ENCODE measurements around the gene DUSP16.

The DUSP16 gene

DNA sequence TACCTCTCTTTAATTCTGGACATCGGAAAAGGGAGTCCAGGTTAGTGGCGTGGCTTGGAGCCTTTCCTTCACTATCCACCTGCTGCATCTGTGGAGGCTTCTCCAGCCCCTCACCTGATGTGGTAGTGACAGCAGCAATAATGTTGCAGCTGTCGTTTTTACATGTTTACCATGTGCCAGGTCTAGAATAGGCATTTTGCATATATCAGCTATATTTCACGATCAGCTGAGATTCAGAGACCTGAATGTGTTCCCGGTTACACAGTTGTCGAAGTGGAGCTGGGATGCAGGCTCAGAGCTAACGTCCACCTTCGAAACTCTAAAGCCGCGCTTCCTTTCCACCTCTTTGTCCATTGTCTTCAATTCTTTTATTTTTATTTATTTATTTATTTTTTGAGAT, 114.8 kb downstream of the DUSP16 start:
- H3K4me3 Mint-ChIP-seq = no peak overlapping the region
- no peaks in the 10 kb centered on the region for H3K9me3 Mint-ChIP-seq
- ATAC-seq (replicated peaks) (no peak), DNase-seq (no peak)
- H3K27me3 Mint-ChIP-seq = no peaks in the 10 kb centered on the region
- peaks cover 16% of the 10 kb centered on the region for H3K36me3 Mint-ChIP-seq (ENCODE audit: insufficient read depth)
- no peak overlapping the region for H3K27ac Mint-ChIP-seq
- peaks cover 17% of the 10 kb centered on the region in 2 donors for H3K4me1 Mint-ChIP-seq (ENCODE audit: low read depth in 2 of 2)

DNA sequence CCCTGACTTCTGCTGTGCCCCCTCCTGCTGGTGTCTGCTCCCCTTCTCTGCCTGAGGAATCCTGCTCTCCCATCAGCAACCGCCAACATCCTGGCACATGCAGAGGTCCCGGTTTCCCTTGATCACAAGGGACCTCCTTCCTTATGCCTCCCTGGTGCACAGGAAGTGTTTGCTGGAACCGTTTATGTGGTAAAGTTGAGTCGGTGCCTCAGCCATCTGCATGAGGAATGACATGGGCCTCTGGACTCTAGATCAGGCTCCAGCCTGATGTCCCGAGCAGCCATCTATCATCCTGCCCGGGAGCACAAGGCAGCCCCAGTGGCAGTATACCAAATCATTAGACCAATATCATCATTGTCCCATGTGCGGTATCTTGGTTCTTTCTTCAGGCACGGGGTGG, 115.4 kb downstream of the DUSP16 start:
- peaks cover 23% of the 10 kb centered on the region in 2 donors for H3K4me1 Mint-ChIP-seq (ENCODE audit: low read depth in 2 of 2)
- H3K4me3 Mint-ChIP-seq = no peak overlapping the region

DNA sequence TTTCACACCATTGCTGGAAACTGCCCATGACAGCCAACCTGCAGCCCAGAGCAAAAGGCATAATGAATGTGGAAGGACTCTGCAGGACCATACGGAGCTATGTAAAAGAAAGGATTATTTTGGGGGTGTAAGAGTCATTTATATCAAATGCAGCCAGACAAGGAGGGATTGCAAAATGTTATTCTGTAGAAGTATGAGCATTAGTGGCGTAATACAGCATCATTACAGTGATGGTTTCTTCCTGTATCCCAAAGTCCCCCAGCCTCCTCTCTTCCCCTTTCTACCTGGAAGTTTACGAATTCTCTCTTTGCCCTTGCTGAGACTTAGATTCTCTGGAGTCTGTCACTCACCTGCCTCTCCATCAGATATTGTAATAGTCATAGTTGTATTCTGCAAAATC, 115.9 kb downstream of the DUSP16 start:
- H3K36me3 Mint-ChIP-seq (ENCODE audit: insufficient read depth) = peaks cover 19% of the 10 kb centered on the region
- H3K27ac Mint-ChIP-seq = no peak overlapping the region
- no peak overlapping the region for H3K4me3 Mint-ChIP-seq
- no peaks in the 10 kb centered on the region for H3K9me3 Mint-ChIP-seq
- H3K4me1 Mint-ChIP-seq (ENCODE audit: low read depth in 2 of 2) = peaks cover 27 to 28% of the 10 kb centered on the region in 2 donors
- DNase-seq (no peak), ATAC-seq (replicated peaks) (no peak)
- no peaks in the 10 kb centered on the region for H3K27me3 Mint-ChIP-seq

More for the DNA sequence above, 115.4 kb downstream of the DUSP16 start:
- Mint-ChIP-seq H3K27me3 (no peaks in the 10 kb centered on the region), H3K36me3 (ENCODE audit: insufficient read depth) (peaks cover 15% of the 10 kb centered on the region), H3K27ac (no peak overlapping the region), H3K9me3 (no peaks in the 10 kb centered on the region)
- ATAC-seq (replicated peaks) (no peak), DNase-seq (no peak)

DNA sequence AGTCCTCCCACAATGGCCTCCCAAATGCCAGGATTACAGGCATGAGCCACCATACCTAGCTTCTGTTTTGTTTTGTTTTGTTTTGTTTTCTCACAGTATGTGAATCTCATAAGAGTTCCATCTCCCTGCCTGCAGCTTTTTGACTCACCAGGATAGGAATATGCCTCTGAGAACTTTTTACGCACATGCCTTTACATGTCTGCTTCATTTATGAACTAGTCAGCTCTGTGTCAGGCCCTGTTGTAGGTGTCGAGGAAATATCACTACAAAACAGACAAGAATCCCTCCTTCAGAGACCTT, 116.8 kb downstream of the DUSP16 start:
- Mint-ChIP-seq H3K27ac (peak overlapping the region in 1 of 2 donors; percentile 71), H3K36me3 (ENCODE audit: insufficient read depth) (peaks cover 23% of the 10 kb centered on the region), H3K27me3 (no peaks in the 10 kb centered on the region), H3K4me1 (ENCODE audit: low read depth in 2 of 2) (peaks cover 35 to 37% of the 10 kb centered on the region in 2 donors), H3K9me3 (no peaks in the 10 kb centered on the region), H3K4me3 (no peak overlapping the region)
- DNase-seq = no peak
- no peak for ATAC-seq (replicated peaks)

DNA sequence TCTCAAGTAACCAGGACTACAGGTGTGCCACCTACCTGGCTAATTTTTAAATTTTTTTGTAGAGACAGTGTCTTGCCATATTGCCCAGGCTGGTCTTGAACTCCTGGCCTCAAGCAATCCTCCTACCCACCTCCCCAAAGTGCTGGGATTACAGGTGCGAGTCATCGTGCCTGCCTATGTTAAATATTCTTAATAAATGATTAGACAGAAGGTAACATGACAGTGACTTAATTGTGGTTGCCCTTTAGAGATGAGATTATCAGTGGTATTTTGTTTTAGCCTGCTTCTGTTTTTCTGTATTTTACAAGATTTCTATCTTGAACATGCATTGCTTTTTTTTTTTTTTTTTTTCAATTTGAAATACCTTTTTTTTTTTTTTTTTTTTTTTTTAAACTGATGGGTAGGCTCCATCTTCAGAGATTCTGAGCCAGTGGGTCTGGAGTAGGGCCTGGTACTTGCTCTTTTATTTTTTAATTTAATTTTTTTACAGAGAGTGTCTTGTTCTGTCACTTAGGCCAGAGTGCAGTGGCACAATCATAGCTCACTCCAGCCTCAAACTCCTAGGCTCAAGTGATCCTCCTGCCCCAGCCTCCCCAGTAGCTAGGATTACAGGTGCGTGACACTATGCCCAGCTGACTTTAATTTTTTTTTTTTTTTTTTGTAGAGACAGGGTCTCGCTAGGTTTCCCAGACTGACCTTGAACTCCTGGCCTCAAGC, 117.3 kb downstream of the DUSP16 start:
- no peaks in the 10 kb centered on the region for H3K27me3 Mint-ChIP-seq
- ATAC-seq (replicated peaks) = no peak
- peaks cover 40 to 42% of the 10 kb centered on the region in 2 donors for H3K4me1 Mint-ChIP-seq (ENCODE audit: low read depth in 2 of 2)
- peaks cover 24% of the 10 kb centered on the region for H3K36me3 Mint-ChIP-seq (ENCODE audit: insufficient read depth)
- peak overlapping the region in 1 of 2 donors; percentile 27 for H3K4me3 Mint-ChIP-seq
- no peak overlapping the region for H3K27ac Mint-ChIP-seq
- DNase-seq = no peak
- H3K9me3 Mint-ChIP-seq = no peaks in the 10 kb centered on the region

DNA sequence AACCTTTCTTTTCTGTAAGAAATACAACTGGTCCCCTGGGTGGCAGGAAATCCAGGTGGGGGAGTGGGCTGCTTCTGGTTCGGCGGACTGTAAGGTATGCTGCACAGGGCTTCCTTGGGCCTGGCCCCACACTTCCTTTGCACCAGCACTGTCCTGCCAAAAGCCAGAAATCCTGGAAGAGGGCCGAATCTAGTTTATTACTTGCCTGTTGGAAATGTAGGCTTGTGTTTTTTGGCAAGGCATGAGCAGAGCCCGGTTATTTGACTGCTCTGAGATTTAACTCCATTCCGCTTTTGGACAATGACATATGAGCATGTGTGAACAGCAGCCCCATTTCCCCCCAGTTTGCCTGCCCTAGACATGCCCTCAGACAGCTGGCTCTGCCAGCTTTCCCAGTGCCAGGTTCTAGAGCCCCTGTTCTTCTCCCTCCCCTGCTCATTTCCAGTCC, 119.2 kb downstream of the DUSP16 start:
- no peak for DNase-seq
- Mint-ChIP-seq H3K4me1 (ENCODE audit: low read depth in 2 of 2) (peaks cover 47 to 56% of the 10 kb centered on the region in 2 donors), H3K27me3 (no peaks in the 10 kb centered on the region), H3K36me3 (ENCODE audit: insufficient read depth) (peaks cover 27% of the 10 kb centered on the region), H3K27ac (peak overlapping the region; percentile 93 to 97), H3K9me3 (no peaks in the 10 kb centered on the region), H3K4me3 (peak overlapping the region in 1 of 2 donors; percentile 47)
- no peak for ATAC-seq (replicated peaks)

DNA sequence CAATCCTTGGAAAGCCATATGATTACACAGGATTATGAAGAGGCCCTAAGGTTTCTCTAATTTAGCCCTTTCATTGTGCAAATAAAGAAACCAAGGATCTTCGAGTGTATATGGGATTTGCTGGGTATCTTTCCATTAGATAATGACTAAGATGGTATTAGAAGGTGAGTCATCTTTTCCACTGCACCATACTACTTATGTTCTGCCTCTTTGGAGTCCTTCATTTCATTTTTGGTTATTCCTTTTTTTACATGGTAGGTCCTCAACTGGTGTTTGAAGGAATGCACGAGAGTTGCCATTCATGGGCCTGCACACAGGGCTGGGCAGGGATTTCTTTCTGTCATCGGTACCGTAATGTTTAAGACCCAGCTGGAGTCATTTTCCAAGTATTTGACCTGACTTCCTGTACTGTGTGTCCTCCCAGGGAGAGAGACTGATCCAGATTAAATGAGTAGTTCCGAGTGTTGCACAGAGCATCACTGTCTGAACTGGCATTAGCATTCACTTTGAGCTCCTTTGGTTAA, 120.1 kb downstream of the DUSP16 start:
- Mint-ChIP-seq H3K4me3 (peak overlapping the region; percentile 49 to 63), H3K36me3 (ENCODE audit: insufficient read depth) (peaks cover 27% of the 10 kb centered on the region), H3K9me3 (no peaks in the 10 kb centered on the region), H3K4me1 (ENCODE audit: low read depth in 2 of 2) (peaks cover 49 to 56% of the 10 kb centered on the region in 2 donors), H3K27me3 (no peaks in the 10 kb centered on the region), H3K27ac (peak overlapping the region; percentile 93 to 97)
- DNase-seq (no peak), ATAC-seq (replicated peaks) (no peak)

DNA sequence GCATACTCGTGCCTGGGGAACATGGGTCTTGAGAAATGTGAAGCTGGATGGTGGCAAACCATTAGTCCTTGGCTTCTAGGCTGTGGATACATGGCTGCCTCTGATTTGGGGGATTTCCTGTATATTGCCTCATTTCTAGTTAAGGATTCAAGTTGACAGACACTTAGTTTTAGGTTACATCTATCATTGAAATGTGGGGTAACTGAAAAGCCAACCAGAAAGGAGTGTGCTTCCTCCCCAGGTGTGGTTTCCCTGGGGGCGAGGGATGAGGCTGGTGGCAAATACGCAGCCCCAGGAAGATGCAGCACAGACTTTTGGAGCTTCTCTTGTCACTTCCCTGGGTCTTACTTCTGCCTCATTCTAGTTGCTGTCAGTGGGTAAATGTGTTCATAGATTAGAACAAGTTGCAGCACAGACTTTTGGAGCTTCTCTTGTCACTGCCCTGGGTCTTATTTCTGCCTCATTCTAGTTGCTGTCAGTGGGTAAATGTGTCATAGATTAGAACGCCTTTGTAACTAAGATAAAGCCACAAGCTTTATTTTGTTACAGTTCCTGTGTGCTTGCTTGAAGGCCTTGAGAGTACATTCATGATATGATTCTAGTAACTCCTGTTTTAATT, 120.7 kb downstream of the DUSP16 start:
- DNase-seq (peak; percentile 60 to 67 (median 60)), ATAC-seq (replicated peaks) (peak; percentile 76)
- no peaks in the 10 kb centered on the region for H3K9me3 Mint-ChIP-seq
- peaks cover 27% of the 10 kb centered on the region for H3K36me3 Mint-ChIP-seq (ENCODE audit: insufficient read depth)
- peak overlapping the region; percentile 93 to 97 for H3K27ac Mint-ChIP-seq
- H3K4me1 Mint-ChIP-seq (ENCODE audit: low read depth in 2 of 2) = peaks cover 49 to 51% of the 10 kb centered on the region in 2 donors
- peak overlapping the region; percentile 49 to 63 for H3K4me3 Mint-ChIP-seq
- H3K27me3 Mint-ChIP-seq = no peaks in the 10 kb centered on the region

DNA sequence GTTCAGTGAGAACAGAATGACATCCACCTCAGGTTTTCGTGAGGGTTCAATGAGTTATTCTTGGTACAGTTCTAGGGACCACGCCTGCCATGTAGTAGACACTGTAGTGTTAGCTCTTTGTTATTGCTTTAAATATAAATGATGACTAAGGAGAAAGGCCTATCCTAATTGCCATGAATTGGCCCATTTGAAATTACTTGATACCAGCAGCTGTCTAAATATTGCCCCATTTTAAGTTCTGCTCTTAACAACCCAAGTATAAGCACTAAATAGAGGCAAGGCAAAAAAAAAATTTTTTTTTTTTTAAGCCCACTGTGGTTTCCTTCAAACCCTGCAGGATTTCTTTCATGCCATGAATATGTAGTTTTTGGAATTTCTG, 121.2 kb downstream of the DUSP16 start:
- DNase-seq (no peak), ATAC-seq (replicated peaks) (peak; percentile 4)
- Mint-ChIP-seq H3K4me3 (peak overlapping the region; percentile 49 to 63), H3K4me1 (ENCODE audit: low read depth in 2 of 2) (peaks cover 49 to 50% of the 10 kb centered on the region in 2 donors), H3K27ac (peak overlapping the region; percentile 93 to 97), H3K36me3 (ENCODE audit: insufficient read depth) (peaks cover 27% of the 10 kb centered on the region), H3K27me3 (no peaks in the 10 kb centered on the region), H3K9me3 (no peaks in the 10 kb centered on the region)

DNA sequence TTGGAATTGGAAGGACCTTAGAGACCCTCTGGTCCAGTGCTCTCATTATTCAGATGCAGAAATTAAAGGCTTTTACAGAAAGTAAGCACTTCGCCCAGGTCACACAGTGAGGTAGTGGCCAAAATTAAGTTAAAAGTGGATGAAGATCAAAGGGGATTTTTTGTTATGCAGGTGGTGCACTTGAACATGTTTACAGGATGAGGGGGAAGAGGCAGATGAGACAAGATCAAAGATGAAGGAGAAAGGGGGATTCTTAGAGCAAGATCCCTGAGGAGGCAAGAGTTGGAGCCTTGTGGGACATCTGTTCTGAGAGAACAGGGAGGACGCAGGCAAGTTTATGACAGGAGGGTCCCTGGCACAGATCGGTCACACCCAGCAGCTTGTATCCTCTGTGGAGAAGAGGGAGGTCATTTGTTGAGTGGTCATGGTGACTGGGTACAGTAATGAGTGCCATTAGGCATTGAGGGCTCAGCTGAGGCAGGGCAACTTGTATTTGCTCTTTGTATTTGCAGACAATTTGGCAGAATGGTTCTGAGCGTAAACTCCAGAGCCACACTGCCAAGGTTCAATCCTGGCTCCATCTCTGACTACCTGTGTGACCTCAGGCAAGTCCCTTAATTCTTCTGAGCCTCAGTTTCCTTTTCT, 121.8 kb downstream of the DUSP16 start:
- Mint-ChIP-seq H3K27ac (peak overlapping the region; percentile 93 to 97), H3K36me3 (ENCODE audit: insufficient read depth) (peaks cover 27% of the 10 kb centered on the region), H3K9me3 (no peaks in the 10 kb centered on the region), H3K4me3 (peak overlapping the region; percentile 20 to 73), H3K27me3 (no peaks in the 10 kb centered on the region), H3K4me1 (ENCODE audit: low read depth in 2 of 2) (peaks cover 49 to 50% of the 10 kb centered on the region in 2 donors)
- no peak for ATAC-seq (replicated peaks)
- no peak for DNase-seq

DNA sequence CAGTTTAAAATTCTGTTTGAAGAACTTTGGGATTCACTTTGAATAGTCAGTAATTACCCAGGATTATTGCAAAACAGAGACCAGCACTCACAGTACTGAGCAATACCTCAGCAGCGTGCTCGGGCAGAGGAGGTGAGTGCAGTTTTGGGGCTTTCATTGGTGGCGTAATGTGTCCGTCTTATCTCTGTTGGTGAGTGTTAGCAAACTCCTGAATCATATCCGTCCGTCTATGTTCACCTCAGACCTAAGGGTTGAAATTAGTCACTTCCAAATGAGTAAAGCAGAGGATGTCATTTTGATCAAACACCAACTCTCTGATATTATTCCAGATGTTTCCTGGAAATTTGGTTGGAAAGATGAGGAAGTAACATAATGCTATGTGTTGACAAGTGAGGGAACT, 123.0 kb downstream of the DUSP16 start:
- DNase-seq = peak; percentile 21 to 30 (median 23)
- Mint-ChIP-seq H3K4me1 (ENCODE audit: low read depth in 2 of 2) (peaks cover 49 to 50% of the 10 kb centered on the region in 2 donors), H3K27ac (peak overlapping the region; percentile 93 to 97), H3K27me3 (no peaks in the 10 kb centered on the region), H3K9me3 (no peaks in the 10 kb centered on the region), H3K4me3 (peak overlapping the region; percentile 50 to 73), H3K36me3 (ENCODE audit: insufficient read depth) (peaks cover 24% of the 10 kb centered on the region)
- peak; percentile 42 for ATAC-seq (replicated peaks)

DNA sequence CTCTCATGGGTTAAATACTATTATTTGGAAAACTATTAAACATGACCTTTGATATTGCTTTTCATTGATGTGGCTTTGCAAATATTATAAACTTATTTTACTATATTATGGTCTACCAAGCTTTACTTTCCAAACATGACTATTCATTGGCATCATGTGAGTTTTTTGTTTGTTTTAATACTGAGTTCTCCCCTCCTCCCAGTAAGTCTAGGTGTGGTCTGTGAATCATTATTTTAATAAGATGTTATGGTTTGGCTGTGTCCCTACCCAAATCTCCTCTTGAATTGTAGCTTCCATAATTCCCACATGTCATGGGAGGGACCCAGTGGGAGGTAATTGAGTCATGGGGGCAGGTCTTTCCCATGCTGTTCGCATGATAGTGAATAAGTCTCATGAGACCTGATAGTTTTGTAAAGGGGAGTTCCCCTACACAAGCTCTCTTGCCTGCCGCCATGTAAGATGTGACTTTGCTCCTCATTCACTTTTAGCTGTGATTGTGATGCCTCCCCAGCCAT, 125.8 kb downstream of the DUSP16 start:
- Mint-ChIP-seq H3K27me3 (no peaks in the 10 kb centered on the region), H3K36me3 (ENCODE audit: insufficient read depth) (peaks cover 11% of the 10 kb centered on the region), H3K4me1 (ENCODE audit: low read depth in 2 of 2) (peaks cover 40 to 46% of the 10 kb centered on the region in 2 donors), H3K4me3 (no peak overlapping the region), H3K9me3 (no peaks in the 10 kb centered on the region), H3K27ac (peak overlapping the region in 1 of 2 donors; percentile 65)
- ATAC-seq (replicated peaks) (no peak), DNase-seq (no peak)

DNA sequence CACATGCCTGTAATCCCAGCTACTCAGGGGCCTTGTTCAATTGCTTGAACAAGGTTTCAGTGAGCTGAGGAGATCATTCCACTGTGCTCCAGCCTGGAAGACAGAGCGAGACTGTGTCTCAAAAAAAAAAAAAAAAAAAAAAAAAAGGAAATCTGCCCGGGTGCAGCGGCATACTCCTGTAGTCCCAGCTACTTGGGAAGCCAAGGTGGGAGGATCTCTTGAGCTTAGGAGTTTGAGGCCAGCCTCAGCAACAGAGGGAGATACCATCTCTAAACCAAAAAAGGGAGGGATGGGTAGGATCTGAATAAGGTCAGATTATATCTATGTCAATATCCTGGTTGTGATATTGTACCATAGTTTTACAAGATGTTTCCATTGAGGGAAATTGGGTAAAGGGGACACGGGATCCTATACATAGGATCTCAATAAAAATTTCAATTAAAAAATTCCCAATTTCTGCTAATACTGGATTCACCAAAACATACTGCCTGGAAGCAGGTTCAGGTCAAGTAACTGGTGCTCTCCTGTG, 129.4 kb downstream of the DUSP16 start:
- peaks cover 6% of the 10 kb centered on the region for H3K36me3 Mint-ChIP-seq (ENCODE audit: insufficient read depth)
- H3K4me3 Mint-ChIP-seq = peak overlapping the region in 1 of 2 donors; percentile 9
- ATAC-seq (replicated peaks) (no peak), DNase-seq (no peak)
- H3K4me1 Mint-ChIP-seq (ENCODE audit: low read depth in 2 of 2) = peaks cover 31 to 36% of the 10 kb centered on the region in 2 donors
- H3K9me3 Mint-ChIP-seq = no peaks in the 10 kb centered on the region
- H3K27me3 Mint-ChIP-seq = no peaks in the 10 kb centered on the region
- peak overlapping the region; percentile 35 to 44 for H3K27ac Mint-ChIP-seq

Data from effector memory CD8-positive, alpha-beta T cell (primary cell).